ENCODE results near the gene DAG1. TPM values are rescaled to one million over a fixed set of nuclear protein-coding genes. Genes with fewer than 3 reads are reported as not detected.

Gene DAG1
- total RNA-seq, 1 experiment from 2014 or later, result 111 TPM

DNA sequence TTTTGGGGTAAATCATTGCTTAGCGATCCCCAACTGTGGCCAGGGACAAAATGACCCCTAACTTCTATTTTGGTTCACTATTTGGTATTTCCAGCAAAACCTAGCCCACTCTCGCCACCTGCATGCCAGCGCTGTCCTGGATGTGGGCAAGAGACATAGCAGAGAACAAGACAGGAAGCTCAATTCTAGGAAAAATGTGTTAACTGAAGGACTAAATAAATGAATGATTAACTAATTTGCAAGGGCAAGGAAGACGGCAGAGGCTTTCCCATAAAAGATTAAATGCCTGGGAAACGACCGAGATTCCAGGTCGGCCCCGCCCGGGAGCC, 41.4 kb upstream of the DAG1 start:
- Histone ChIP-seq H3K27me3 (ENCODE audit: low read length) (no peaks in the 10 kb centered on the region), H3K36me3 (ENCODE audit: low read depth, low read length) (no peaks in the 10 kb centered on the region), H3K79me2 (ENCODE audit: low read length) (no peaks in the 10 kb centered on the region), H3K9me3 (ENCODE audit: low read length) (no peaks in the 10 kb centered on the region), H3K27ac (ENCODE audit: low read length) (no peak overlapping the region), H3K4me1 (ENCODE audit: insufficient read depth, low read length) (peaks cover 5% of the 10 kb centered on the region; the same call in 1 of the 2 replicates), H3K9ac (ENCODE audit: low read length) (peak overlapping the region; percentile 85), H3K4me3 (ENCODE audit: low read length) (peak overlapping the region; percentile 72), H2AFZ (ENCODE audit: low read length) (peak overlapping the region; percentile 98), H4K20me1 (ENCODE audit: low read length) (no peaks in the 10 kb centered on the region), H3F3A (ENCODE audit: low read length, unreplicated experiment) (no peaks in the 10 kb centered on the region), H3K9me2 (replicated peaks; ENCODE audit: low read length) (no peaks in the 10 kb centered on the region), H3K4me2 (ENCODE audit: low read length) (peak overlapping the region; percentile 80)
- POLR2A ChIA-PET (ENCODE audit: unreplicated experiment), result interaction anchor here (0.6 to 1.0 kb wide), 3 partner anchors 17 to 496 kb away, joined by 3 to 7 read pairs (median 4); partner anchors contain the start of gene RHOA
- CTCF ChIA-PET, result interaction anchor here (1.0 to 1.4 kb wide), 2 partner anchors 20 to 104 kb away, joined by 5 read pairs; no protein-coding TSS in a partner anchor
- DNase-seq, result no peak
- intact Hi-C loops (cut with micrococcal nuclease), result loop anchor here (1.0 kb wide), 1 partner anchor 41 kb away; no protein-coding TSS in a partner anchor
- TSS peak; percentile 84 for BruUV-seq (replicated peaks)
- ATAC-seq, result peak; percentile 3; the same call in 1 of the 2 replicates
- TF ChIP-seq EZH2phosphoT487 (IDR thresholded peaks at IDR 0.05; ENCODE audit: borderline replicate concordance, low read length) (no peak), EZH2 (IDR thresholded peaks at IDR 0.05; ENCODE audit: low read length, unreplicated experiment) (no peak)
- TF ChIP-seq, protein P1, sequence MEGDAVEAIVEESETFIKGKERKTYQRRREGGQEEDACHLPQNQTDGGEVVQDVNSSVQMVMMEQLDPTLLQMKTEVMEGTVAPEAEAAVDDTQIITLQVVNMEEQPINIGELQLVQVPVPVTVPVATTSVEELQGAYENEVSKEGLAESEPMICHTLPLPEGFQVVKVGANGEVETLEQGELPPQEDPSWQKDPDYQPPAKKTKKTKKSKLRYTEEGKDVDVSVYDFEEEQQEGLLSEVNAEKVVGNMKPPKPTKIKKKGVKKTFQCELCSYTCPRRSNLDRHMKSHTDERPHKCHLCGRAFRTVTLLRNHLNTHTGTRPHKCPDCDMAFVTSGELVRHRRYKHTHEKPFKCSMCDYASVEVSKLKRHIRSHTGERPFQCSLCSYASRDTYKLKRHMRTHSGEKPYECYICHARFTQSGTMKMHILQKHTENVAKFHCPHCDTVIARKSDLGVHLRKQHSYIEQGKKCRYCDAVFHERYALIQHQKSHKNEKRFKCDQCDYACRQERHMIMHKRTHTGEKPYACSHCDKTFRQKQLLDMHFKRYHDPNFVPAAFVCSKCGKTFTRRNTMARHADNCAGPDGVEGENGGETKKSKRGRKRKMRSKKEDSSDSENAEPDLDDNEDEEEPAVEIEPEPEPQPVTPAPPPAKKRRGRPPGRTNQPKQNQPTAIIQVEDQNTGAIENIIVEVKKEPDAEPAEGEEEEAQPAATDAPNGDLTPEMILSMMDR (conservative IDR thresholded peaks at IDR 0.05; ENCODE audit: low read depth, low read length), result no peak

DNA sequence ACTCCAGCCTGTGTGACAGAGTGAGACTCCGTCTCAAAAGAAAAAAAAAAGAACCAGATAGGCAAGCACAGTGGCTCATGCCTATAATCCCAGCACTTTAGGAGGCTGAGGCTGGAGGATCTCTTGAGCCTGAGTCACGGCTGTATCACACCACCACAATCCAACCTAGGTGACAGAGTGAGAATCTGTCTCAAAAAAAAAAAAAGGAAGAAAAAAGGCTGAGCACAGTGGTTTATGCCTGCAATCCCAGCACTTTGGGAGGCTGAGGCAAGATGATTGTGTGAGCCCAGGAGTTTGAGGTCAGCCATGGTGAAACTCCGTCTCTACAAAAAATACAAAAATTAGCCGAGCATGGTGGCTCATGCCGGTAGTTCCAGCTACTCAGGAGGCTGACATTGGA, 35.3 kb upstream of the DAG1 start:
- TF ChIP-seq EZH2 (IDR thresholded peaks at IDR 0.05; ENCODE audit: low read length, unreplicated experiment) (no peak), EZH2phosphoT487 (IDR thresholded peaks at IDR 0.05; ENCODE audit: borderline replicate concordance, low read length) (no peak)
- TF ChIP-seq, protein P1 (conservative IDR thresholded peaks at IDR 0.05; ENCODE audit: low read depth, low read length), result no peak
- no peak for ATAC-seq
- H3K79me2 ChIP-seq (ENCODE audit: low read length), result no peaks in the 10 kb centered on the region

DNA sequence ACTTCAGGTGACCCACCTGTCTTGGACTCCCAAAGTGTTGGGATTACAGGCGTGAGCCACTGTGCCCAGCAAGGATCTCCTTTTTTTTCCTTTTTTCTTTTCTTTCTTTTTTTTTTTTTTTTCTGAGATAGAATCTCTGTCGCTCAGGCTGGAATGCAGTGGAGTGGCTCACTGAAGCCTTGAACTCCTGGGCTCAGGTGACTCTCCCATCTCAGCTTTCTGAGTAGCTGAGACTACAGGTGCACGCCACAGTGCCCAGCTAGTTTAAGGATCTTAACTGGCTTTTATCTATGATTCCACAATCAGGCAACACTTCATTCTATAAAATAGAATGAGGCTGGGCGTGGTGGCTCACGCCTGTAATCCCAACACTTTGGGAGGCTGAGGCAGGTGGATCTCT, 24.7 kb upstream of the DAG1 start:
- intact Hi-C loops (cut with micrococcal nuclease), result no loop called here
- no TSS peak for BruUV-seq (replicated peaks)
- POLR2A ChIA-PET (ENCODE audit: unreplicated experiment), result no interaction called here

More for the DNA sequence above, 35.3 kb upstream of the DAG1 start:
- Histone ChIP-seq H3K9me3 (ENCODE audit: low read length) (no peaks in the 10 kb centered on the region), H3K9ac (ENCODE audit: low read length) (no peak overlapping the region), H3K4me3 (ENCODE audit: low read length) (no peak overlapping the region), H4K20me1 (ENCODE audit: low read length) (no peaks in the 10 kb centered on the region), H3K27ac (ENCODE audit: low read length) (no peak overlapping the region), H3K4me2 (ENCODE audit: low read length) (no peak overlapping the region), H3K4me1 (ENCODE audit: insufficient read depth, low read length) (no peaks in the 10 kb centered on the region), H3K9me2 (replicated peaks; ENCODE audit: low read length) (no peaks in the 10 kb centered on the region), H3K36me3 (ENCODE audit: low read depth, low read length) (no peaks in the 10 kb centered on the region), H2AFZ (ENCODE audit: low read length) (no peak overlapping the region), H3F3A (ENCODE audit: low read length, unreplicated experiment) (no peaks in the 10 kb centered on the region), H3K27me3 (ENCODE audit: low read length) (no peaks in the 10 kb centered on the region)
- ChIA-PET POLR2A (ENCODE audit: unreplicated experiment) (no interaction called here), CTCF (no interaction called here)
- DNase-seq, result no peak
- intact Hi-C loops (cut with micrococcal nuclease), result no loop called here
- no TSS peak for BruUV-seq (replicated peaks)

More for the DNA sequence above, 24.7 kb upstream of the DAG1 start:
- H3K9me3 ChIP-seq (ENCODE audit: low read length), result no peaks in the 10 kb centered on the region
- no peaks in the 10 kb centered on the region for H3F3A ChIP-seq (ENCODE audit: low read length, unreplicated experiment)
- CTCF ChIA-PET, result no interaction called here
- TF ChIP-seq, protein P1 (conservative IDR thresholded peaks at IDR 0.05; ENCODE audit: low read depth, low read length), result no peak
- no peak for TF ChIP-seq EZH2 (IDR thresholded peaks at IDR 0.05; ENCODE audit: low read length, unreplicated experiment)
- TF ChIP-seq EZH2phosphoT487 (IDR thresholded peaks at IDR 0.05; ENCODE audit: borderline replicate concordance, low read length), result no peak
- H3K9me2 ChIP-seq (replicated peaks; ENCODE audit: low read length), result no peaks in the 10 kb centered on the region
- H3K4me2 ChIP-seq (ENCODE audit: low read length), result no peak overlapping the region
- no peak for ATAC-seq
- H3K9ac ChIP-seq (ENCODE audit: low read length), result no peak overlapping the region
- no peak overlapping the region for H2AFZ ChIP-seq (ENCODE audit: low read length)
- no peaks in the 10 kb centered on the region for H4K20me1 ChIP-seq (ENCODE audit: low read length)
- no peak overlapping the region for H3K4me3 ChIP-seq (ENCODE audit: low read length)
- no peaks in the 10 kb centered on the region for H3K27me3 ChIP-seq (ENCODE audit: low read length)
- no peak for DNase-seq
- H3K27ac ChIP-seq (ENCODE audit: low read length), result no peak overlapping the region
- H3K36me3 ChIP-seq (ENCODE audit: low read depth, low read length), result no peaks in the 10 kb centered on the region
- H3K79me2 ChIP-seq (ENCODE audit: low read length), result no peaks in the 10 kb centered on the region
- H3K4me1 ChIP-seq (ENCODE audit: insufficient read depth, low read length), result peaks cover 8% of the 10 kb centered on the region

All from PC-3 (cell line).